ENCODE measurements around the gene ZFPL1. TPM values are rescaled to one million over a fixed set of nuclear protein-coding genes. Genes with fewer than 3 reads are reported as not detected.

Gene ZFPL1
- total RNA-seq, 2 experiments from 2014 or later, result 38.4 to 43.9 TPM

GRCh38 chr11:65096926-65097325, 12.9 kb downstream of the ZFPL1 start:
- no peak overlapping the region for H2AFZ ChIP-seq (ENCODE audit: low read length)
- no peaks in the 10 kb centered on the region for H3K9me3 ChIP-seq (ENCODE audit: low read length)
- peaks cover 6% of the 10 kb centered on the region; the same call in 1 of the 2 replicates for H4K20me1 ChIP-seq (ENCODE audit: insufficient read depth, low read length)
- H3K9me2 ChIP-seq (ENCODE audit: insufficient read depth, low read length), result no peaks in the 10 kb centered on the region
- peaks cover 36% of the 10 kb centered on the region for H3K36me3 ChIP-seq (ENCODE audit: insufficient read depth, low read length)
- CTCF ChIA-PET (ENCODE audit: unreplicated experiment), result no interaction called here
- H3K4me3 ChIP-seq (ENCODE audit: low read depth, low read length, poor library complexity, severe bottlenecking), result peak overlapping the region; percentile 78
- POLR2A ChIA-PET, result interaction anchor here (1.1 to 1.5 kb wide), 3 partner anchors 14 to 51 kb away, joined by 4 read pairs; no protein-coding TSS in a partner anchor
- intact Hi-C loops (cut with micrococcal nuclease; ENCODE audit: unreplicated experiment), result loop anchor here (1.0 kb wide), 1 partner anchor 57 kb away; no protein-coding TSS in a partner anchor
- no peak for TF ChIP-seq EZH2phosphoT487 (IDR thresholded peaks at IDR 0.05; ENCODE audit: borderline replicate concordance, low read depth, low read length)
- no peak for TF ChIP-seq CTCF (conservative IDR thresholded peaks at IDR 0.05; ENCODE audit: low read length)
- peaks cover 27% of the 10 kb centered on the region for H3K79me2 ChIP-seq (ENCODE audit: insufficient read depth, low read depth, low read length)
- peak overlapping the region; percentile 91 for H3K4me2 ChIP-seq (ENCODE audit: low read length)
- H3K27ac ChIP-seq (ENCODE audit: low read depth, low read length, poor library complexity, severe bottlenecking), result peak overlapping the region; percentile 68
- H3K4me1 ChIP-seq (ENCODE audit: insufficient read depth, low read length, poor library complexity, severe bottlenecking), result peaks cover 16% of the 10 kb centered on the region
- BruUV-seq (replicated peaks), result TSS peak; percentile 48
- no peak for DNase-seq (ENCODE audit: low spot score)

DNA sequence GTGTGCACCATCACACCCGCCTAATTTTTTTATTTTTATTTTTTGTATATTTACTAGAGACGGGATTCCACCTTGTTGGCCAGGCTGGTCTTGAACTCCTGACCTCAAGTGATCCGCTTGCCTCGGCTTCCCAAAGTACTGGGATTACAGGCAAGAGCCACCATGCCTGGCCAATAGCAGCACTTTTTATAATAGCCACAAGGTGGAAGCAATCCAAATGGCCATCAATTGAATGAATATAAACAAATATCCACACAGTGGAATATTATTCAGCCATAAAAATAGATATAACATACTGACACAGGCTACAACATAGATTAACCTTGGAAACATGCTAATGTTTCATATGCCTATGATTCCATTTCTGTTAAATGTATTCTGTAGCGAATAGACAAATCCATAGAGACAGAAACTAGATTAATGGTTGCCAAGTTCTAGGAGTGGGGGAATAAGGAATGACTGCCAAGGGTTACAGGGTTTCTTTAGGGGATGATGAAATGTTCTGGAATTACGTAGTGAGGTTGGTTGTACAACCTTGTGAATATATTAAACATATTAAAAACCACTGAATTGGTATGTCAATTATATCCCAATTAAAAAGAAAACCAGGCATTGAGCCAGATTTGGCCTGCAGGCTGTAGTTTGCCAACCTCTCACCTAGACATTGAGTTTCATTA, 16.8 kb downstream of the ZFPL1 start:
- DNase-seq (ENCODE audit: low spot score), result no peak
- Histone ChIP-seq H3K9me2 (ENCODE audit: insufficient read depth, low read length) (no peaks in the 10 kb centered on the region), H3K79me2 (ENCODE audit: insufficient read depth, low read depth, low read length) (peaks cover 27% of the 10 kb centered on the region), H4K20me1 (ENCODE audit: insufficient read depth, low read length) (peaks cover 6% of the 10 kb centered on the region; the same call in 1 of the 2 replicates), H3K9me3 (ENCODE audit: low read length) (no peaks in the 10 kb centered on the region), H2AFZ (ENCODE audit: low read length) (no peak overlapping the region), H3K4me2 (ENCODE audit: low read length) (no peak overlapping the region), H3K27ac (ENCODE audit: low read depth, low read length, poor library complexity, severe bottlenecking) (no peak overlapping the region), H3K36me3 (ENCODE audit: insufficient read depth, low read length) (peaks cover 42% of the 10 kb centered on the region), H3K4me1 (ENCODE audit: insufficient read depth, low read length, poor library complexity, severe bottlenecking) (peaks cover 7% of the 10 kb centered on the region), H3K4me3 (ENCODE audit: low read depth, low read length, poor library complexity, severe bottlenecking) (no peak overlapping the region)
- no TSS peak for BruUV-seq (replicated peaks)
- ChIA-PET CTCF (ENCODE audit: unreplicated experiment) (no interaction called here), POLR2A (interaction anchor here (0.6 to 0.7 kb wide), 2 partner anchors 75 to 116 kb away, joined by 3 to 4 read pairs; no protein-coding TSS in a partner anchor)
- TF ChIP-seq CTCF (conservative IDR thresholded peaks at IDR 0.05; ENCODE audit: low read length), result peak; percentile 45; the same call in 1 of the 2 replicates
- no peak for TF ChIP-seq EZH2phosphoT487 (IDR thresholded peaks at IDR 0.05; ENCODE audit: borderline replicate concordance, low read depth, low read length)
- intact Hi-C loops (cut with micrococcal nuclease; ENCODE audit: unreplicated experiment), result no loop called here
